H9 (cell line): ENCODE measurements around the gene ADAMTS15. TPM values are rescaled to one million over a fixed set of nuclear protein-coding genes. Genes with fewer than 3 reads are reported as not detected.
A peak's percentile ranks its signal among the peaks of the same experiment; 100 is the strongest.

ENCODE experiments used
- DNase-seq: peaks from one replicate; pipeline ENCODE4 v3.0.0-alpha.2; 2017
- H2AFZ ChIP-seq: one replicate; pipeline ENCODE4 v1.6.1; 2013; ENCODE audit warnings: mild to moderate bottlenecking, low read length, control low read depth, moderate library complexity
- H2AK5ac ChIP-seq: 2 replicates; pipeline ENCODE4 v1.6.1; 2013; ENCODE audit warnings: low read length, control low read depth, mixed read lengths; ENCODE audit not compliant: insufficient read length
- H2BK120ac ChIP-seq: one replicate; pipeline ENCODE4 v1.6.1; 2013; ENCODE audit warnings: low read depth, mild to moderate bottlenecking, low read length, control low read depth, inconsistent platforms; ENCODE audit not compliant: poor library complexity, severe bottlenecking
- H2BK12ac ChIP-seq: 2 replicates; pipeline ENCODE4 v1.6.1; 2013; ENCODE audit warnings: low read length, control low read depth, mixed read lengths, low read depth; ENCODE audit not compliant: insufficient read length
- H2BK15ac ChIP-seq: 2 replicates; pipeline ENCODE4 v1.6.1; 2013; ENCODE audit warnings: low read depth, low read length, control low read depth
- H2BK20ac ChIP-seq: one replicate; pipeline ENCODE4 v1.6.1; 2013; ENCODE audit warnings: low read depth, mild to moderate bottlenecking, low read length, control low read depth, inconsistent platforms; ENCODE audit not compliant: poor library complexity, severe bottlenecking
- H2BK5ac ChIP-seq: 2 replicates; pipeline ENCODE4 v1.6.1; 2013; ENCODE audit warnings: low read length, control low read depth, mixed read lengths; ENCODE audit not compliant: insufficient read length
- H3K14ac ChIP-seq: 2 replicates; pipeline ENCODE4 v1.6.1; 2013; ENCODE audit warnings: low read length, control low read depth; ENCODE audit not compliant: insufficient read depth
- H3K18ac ChIP-seq: 2 replicates; pipeline ENCODE4 v1.6.1; 2013; ENCODE audit warnings: low read depth, mild to moderate bottlenecking, mixed read lengths, low read length, control low read depth; ENCODE audit not compliant: insufficient read length
- H3K23ac ChIP-seq: 2 replicates; pipeline ENCODE4 v1.6.1; 2013; ENCODE audit warnings: low read length, control low read depth, mixed read lengths, low read depth; ENCODE audit not compliant: insufficient read length
- H3K23me2 ChIP-seq: 2 replicates; pipeline ENCODE4 v1.6.1; 2013; ENCODE audit warnings: low read depth, mild to moderate bottlenecking, mixed read lengths, low read length, control low read depth; ENCODE audit not compliant: insufficient read length, poor library complexity, severe bottlenecking
- H3K27ac ChIP-seq: 2 replicates; pipeline ENCODE4 v1.5.1; 2013; ENCODE audit warnings: low read length, control low read depth, mixed read lengths, low read depth; ENCODE audit not compliant: insufficient read length
- H3K27me3 ChIP-seq: 2 replicates; pipeline ENCODE4 v1.6.1; 2013; ENCODE audit warnings: low read length, control low read depth, inconsistent platforms; ENCODE audit not compliant: insufficient read depth
- H3K4ac ChIP-seq: 2 replicates; pipeline ENCODE4 v1.6.1; 2013; ENCODE audit warnings: low read depth, mild to moderate bottlenecking, control low read depth, inconsistent platforms, low read length, moderate library complexity
- H3K4me1 ChIP-seq: 2 replicates; pipeline ENCODE4 v1.6.1; 2013; ENCODE audit warnings: low read length, control low read depth, inconsistent platforms; ENCODE audit not compliant: insufficient read depth
- H3K4me2 ChIP-seq: 2 replicates; pipeline ENCODE4 v1.6.1; 2013; ENCODE audit warnings: low read length, control low read depth, mixed read lengths; ENCODE audit not compliant: insufficient read length, insufficient read depth
- H3K56ac ChIP-seq: 2 replicates; pipeline ENCODE4 v1.6.1; 2013; ENCODE audit warnings: low read depth, mild to moderate bottlenecking, mixed read lengths, low read length, control low read depth; ENCODE audit not compliant: insufficient read length
- H3K79me1 ChIP-seq: 2 replicates; pipeline ENCODE4 v1.6.1; 2013; ENCODE audit warnings: low read depth, mild to moderate bottlenecking, moderate library complexity, low read length, control low read depth, inconsistent platforms; ENCODE audit not compliant: insufficient read depth, poor library complexity, severe bottlenecking
- H3K79me2 ChIP-seq: 2 replicates; pipeline ENCODE4 v1.6.1; 2013; ENCODE audit warnings: low read length, control low read depth, inconsistent platforms; ENCODE audit not compliant: insufficient read depth
- H3K9ac ChIP-seq: 2 replicates; pipeline ENCODE4 v1.6.1; 2013; ENCODE audit warnings: low read length, control low read depth, mixed read lengths; ENCODE audit not compliant: insufficient read length; ENCODE audit errors: extremely low read depth
- H3K9me3 ChIP-seq: one replicate; pipeline ENCODE4 v1.6.1; 2013; ENCODE audit warnings: low read depth, low read length, inconsistent platforms; ENCODE audit not compliant: control insufficient read depth
- H3T11ph ChIP-seq: one replicate; pipeline ENCODE4 v1.6.1; 2013; ENCODE audit warnings: mild to moderate bottlenecking, low read length, control low read depth, inconsistent platforms
- H4K20me1 ChIP-seq: one replicate; pipeline ENCODE4 v1.6.1; 2013; ENCODE audit not compliant: control insufficient read depth, insufficient read length, insufficient read depth
- H4K5ac ChIP-seq: 2 replicates; pipeline ENCODE4 v1.6.1; 2013; ENCODE audit warnings: low read depth, mild to moderate bottlenecking, mixed read lengths, low read length, control low read depth; ENCODE audit not compliant: insufficient read length
- H4K8ac ChIP-seq: replicated peaks from 2 replicates; pipeline ENCODE4 v1.6.1; 2013; ENCODE audit warnings: low read length, control low read depth, mixed read lengths, low read depth; ENCODE audit not compliant: insufficient read length
- H4K91ac ChIP-seq: 2 replicates; pipeline ENCODE4 v1.6.1; 2013; ENCODE audit warnings: low read depth, mild to moderate bottlenecking, moderate library complexity, mixed read lengths, low read length, control low read depth; ENCODE audit not compliant: insufficient read length
- H3K27ac Mint-ChIP-seq, 3 experiments: 2 replicates in 2 of 3; 3 replicates in 1 of 3; pipeline ENCODE4 v1.8.0; 2020 to 2021; ENCODE audit warnings: mixed read lengths in 3 of 3, mild to moderate bottlenecking in 1 of 3, moderate library complexity in 1 of 3
- H3K27me3 Mint-ChIP-seq: 2 replicates; pipeline ENCODE4 v1.8.0; 2021; ENCODE audit warnings: low read depth, mild to moderate bottlenecking, moderate library complexity, mixed read lengths
- H3K36me3 Mint-ChIP-seq, 3 experiments: 2 replicates in 2 of 3; 3 replicates in 1 of 3; pipeline ENCODE4 v1.8.0; 2020 to 2021; ENCODE audit warnings: low read depth in 3 of 3, mixed read lengths in 3 of 3; ENCODE audit not compliant: insufficient read depth in 1 of 3
- H3K4me1 Mint-ChIP-seq, 2 experiments: 2 replicates each; pipeline ENCODE4 v1.8.0; 2020; ENCODE audit warnings: mixed read lengths in 2 of 2
- H3K4me3 Mint-ChIP-seq, 2 experiments: 2 replicates in 1 of 2; 3 replicates in 1 of 2; pipeline ENCODE4 v1.8.0; 2020 to 2021; ENCODE audit warnings: mild to moderate bottlenecking in 2 of 2, mixed read lengths in 2 of 2, moderate library complexity in 1 of 2
- H3K9me3 Mint-ChIP-seq, 2 experiments: 2 replicates in 1 of 2; 3 replicates in 1 of 2; pipeline ENCODE4 v1.8.0; 2020; ENCODE audit warnings: mild to moderate bottlenecking in 2 of 2, mixed read lengths in 2 of 2, moderate library complexity in 1 of 2
- CTCF ChIP-seq: fragments of 200-600 bp; sonication (generic); conservative IDR thresholded peaks from 3 replicates; pipeline ENCODE4 v1.8.0; 2021; ENCODE audit warnings: antibody characterized with exemption, mild to moderate bottlenecking
- WGBS: extraction: QIAGEN DNeasy Blood & Tissue Kit; methylation state at CpG from one replicate; pipeline ENCODE4 v1.1.7; 2013; ENCODE audit warnings: missing lambda C conversion rate, low lambda C conversion rate, mixed read lengths; ENCODE audit not compliant: insufficient read length; ENCODE audit errors: extremely low coverage; 5-methylcytosine and 5-hydroxymethylcytosine counted together
- total RNA-seq: library from RNA; stranded (reverse); gene quantifications from 2 replicates; pipeline ENCODE4 v1.2.1, GENCODE V29; 2021

ADAMTS15 gene
- total RNA-seq, 1 experiment from 2014 or later, result 1.3 TPM

GRCh38 chr11:130416530-130416882 is 31.9 kb upstream of the ADAMTS15 start:
- no peak overlapping the region for H2BK120ac ChIP-seq

More at GRCh38 chr11:130416530-130416882, 31.9 kb upstream of the ADAMTS15 start:
- Histone ChIP-seq H3K9ac (no peak overlapping the region), H4K91ac (no peak overlapping the region), H3K4ac (no peak overlapping the region), H3K79me2 (no peaks in the 10 kb centered on the region), H3K4me2 (no peak overlapping the region), H3K56ac (no peak overlapping the region), H3T11ph (no peak overlapping the region), H3K27ac (no peak overlapping the region), H2BK12ac (no peak overlapping the region), H3K79me1 (no peaks in the 10 kb centered on the region), H4K8ac (no peak overlapping the region), H3K4me1 (no peaks in the 10 kb centered on the region), H2AK5ac (no peak overlapping the region), H3K14ac (no peak overlapping the region), H3K23me2 (no peaks in the 10 kb centered on the region), H3K18ac (no peak overlapping the region), H3K9me3 (no peaks in the 10 kb centered on the region), H2AFZ (no peak overlapping the region), H2BK5ac (no peak overlapping the region), H2BK15ac (no peak overlapping the region; the same call in 1 of the 2 replicates), H4K5ac (no peak overlapping the region), H2BK20ac (no peak overlapping the region), H3K23ac (no peak overlapping the region), H4K20me1 (no peaks in the 10 kb centered on the region), H3K27me3 (no peaks in the 10 kb centered on the region)
- WGBS, result no CpG with 5 or more reads among the region's 12 CpGs
- Mint-ChIP-seq H3K27ac (peak overlapping the region; percentile 23 to 36 (median 28); a peak in 4 of 7 replicates), H3K4me3 (no peak overlapping the region), H3K4me1 (peaks cover 21 to 38% of the 10 kb centered on the region in 2 experiments), H3K36me3 (peaks cover 0 to 15% (median 0%) of the 10 kb centered on the region in 3 experiments; a peak in 3 of 7 replicates), H3K27me3 (peaks cover 12% of the 10 kb centered on the region), H3K9me3 (no peaks in the 10 kb centered on the region; a peak in 2 of 5 replicates)
- TF ChIP-seq CTCF, result no peak
- no peak for DNase-seq
